LoVo (cell line): ENCODE measurements around the gene CD83.

ENCODE experiments used
- DNase-seq: peaks from one replicate; pipeline ENCODE4 v3.0.0-alpha.2; 2016; ENCODE audit warnings: low spot score

Gene CD83

DNA sequence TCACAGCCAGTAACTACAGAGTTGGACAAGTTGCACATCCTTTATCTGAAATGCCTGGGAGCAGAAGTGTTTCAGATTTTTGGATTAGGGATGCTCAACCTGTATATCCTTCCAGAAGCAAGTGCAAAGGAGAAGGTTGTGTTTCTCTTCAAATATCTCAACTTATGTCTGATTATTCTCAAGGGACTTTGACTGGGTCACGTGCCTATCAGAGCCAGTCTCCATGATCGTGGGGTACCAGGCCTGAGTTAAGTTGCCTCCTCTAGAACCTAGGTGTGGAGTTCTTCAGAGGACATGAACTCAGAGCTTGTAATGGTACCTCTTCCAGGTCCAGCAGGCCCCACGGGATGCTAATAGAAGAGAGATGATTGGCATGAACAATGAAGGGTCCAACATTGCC, 7.8 kb downstream of the CD83 start:
- no peak for DNase-seq

DNA sequence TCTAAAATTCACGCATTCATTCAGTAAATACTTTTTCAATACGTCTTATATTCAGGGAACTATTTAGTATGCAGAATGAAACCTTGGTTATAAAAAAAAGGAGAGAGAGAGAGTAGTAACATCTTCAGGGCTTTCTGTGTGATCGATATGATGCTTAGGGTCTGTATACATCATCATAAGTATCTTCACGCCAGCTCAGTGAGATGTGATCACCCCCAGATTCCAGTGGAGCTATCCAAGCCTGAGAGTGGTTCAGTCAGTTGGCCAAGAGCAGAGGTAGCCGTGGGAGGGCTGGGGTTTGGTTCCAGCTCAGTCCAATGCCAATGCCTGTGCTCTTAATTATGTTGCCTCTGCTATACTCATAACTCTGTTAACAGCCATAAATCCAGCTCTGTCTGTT, 8.6 kb downstream of the CD83 start:
- DNase-seq = no peak

DNA sequence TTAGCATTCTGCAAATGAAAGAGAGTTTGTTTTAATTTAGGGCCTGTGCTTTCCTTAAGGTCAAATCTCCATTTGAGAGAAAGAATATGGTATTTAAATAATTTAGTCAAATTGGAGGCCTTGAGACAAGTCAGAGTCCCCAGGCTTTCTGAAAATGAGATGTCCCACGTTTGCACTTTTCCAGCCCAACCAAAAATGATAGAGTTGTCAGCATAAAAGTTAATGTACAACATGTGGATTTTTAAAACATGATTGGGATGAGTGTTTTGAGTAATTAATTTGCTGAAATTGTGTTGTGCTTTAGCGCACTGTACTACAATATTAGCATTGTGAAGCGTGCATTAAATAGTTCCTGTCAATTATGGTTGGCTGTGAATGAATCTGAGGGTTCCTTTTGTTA, 10.0 kb downstream of the CD83 start:
- no peak for DNase-seq

GRCh38 chr6:14128012-14128411, 10.4 kb downstream of the CD83 start:
- DNase-seq = no peak

DNA sequence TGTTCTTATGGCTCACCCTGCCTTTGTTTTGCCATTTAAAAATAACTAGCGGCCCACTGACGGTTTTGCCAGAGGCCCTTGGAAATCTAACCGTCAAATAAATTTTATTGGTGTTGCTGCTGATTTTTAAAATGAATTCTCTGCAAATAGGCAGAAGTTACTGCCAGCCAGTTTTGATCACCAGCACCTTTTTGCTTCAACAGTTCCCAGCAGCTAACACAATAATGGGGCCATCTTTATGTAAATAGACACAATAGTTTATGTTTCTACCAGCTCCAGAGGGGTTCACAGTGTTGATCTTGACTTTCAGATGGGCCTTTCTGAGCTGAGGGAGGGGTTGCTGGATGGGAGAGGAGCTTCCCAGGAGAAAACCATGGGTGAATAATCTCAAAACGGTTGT, 11.2 kb downstream of the CD83 start:
- DNase-seq = no peak

DNA sequence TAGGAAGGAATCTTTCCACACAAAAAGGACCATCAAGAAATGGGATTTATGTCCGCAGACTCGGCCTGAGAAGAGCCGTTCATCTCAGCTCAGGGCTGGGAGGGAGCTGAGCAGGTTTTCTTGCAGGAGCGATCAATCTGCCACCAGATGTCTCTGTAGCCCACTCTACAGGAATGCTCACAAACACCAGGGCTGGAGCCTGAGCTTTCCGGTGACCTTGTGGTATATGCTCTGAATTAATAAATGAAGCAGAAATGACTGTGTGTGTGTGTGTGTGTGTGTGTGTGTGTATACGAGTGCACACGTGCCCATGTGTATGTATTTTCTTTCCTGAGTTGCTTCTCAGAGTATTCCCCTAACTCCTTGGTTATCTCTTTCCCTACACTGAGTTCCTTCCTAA, 12.0 kb downstream of the CD83 start:
- DNase-seq = no peak

DNA sequence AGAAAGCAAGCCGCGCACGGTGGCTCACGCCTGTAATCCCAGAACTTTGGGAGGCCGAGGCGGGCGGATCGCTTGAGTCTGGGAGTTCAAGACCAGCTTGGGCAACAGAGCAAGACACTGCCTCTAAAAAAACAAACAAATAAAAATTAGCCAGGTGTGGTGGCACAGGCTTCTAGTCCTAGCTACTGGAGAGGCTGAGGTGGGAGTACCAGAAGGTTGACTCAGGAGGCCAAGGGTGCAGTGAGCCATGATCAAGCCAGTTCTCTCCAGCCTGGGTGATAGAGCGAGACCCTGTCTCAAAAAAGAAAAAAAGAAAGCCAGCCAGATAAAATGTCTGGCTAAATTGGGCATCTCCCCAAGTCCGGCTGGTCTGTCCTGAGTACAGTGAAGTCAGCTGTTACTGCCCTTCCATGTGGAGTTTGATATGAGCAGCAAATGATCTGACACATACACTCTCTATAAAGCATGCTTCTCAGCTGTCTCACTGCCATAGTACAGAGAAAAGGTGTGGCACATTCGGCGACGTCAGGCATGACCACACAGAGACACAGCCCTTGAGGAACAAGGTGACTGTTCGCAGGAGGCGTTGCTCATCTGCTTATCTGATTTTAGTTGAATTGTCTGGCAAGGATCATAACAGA, 13.0 kb downstream of the CD83 start:
- DNase-seq = no peak

DNA sequence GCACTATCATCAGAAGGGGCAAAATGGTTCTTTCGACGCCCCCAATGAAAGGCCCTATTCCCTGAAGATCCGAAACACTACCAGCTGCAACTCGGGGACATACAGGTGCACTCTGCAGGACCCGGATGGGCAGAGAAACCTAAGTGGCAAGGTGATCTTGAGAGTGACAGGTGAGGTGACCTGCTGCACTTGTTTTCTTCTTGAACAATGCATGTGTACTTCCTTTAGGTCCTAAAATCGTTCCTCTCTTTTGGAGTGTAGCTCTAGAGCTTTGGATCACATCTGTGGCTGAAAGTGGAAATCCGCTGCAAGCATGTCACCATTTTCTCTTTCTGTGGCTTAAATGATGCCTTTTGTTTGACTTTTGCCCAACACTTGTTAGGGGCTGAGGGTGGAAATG, 14.0 kb downstream of the CD83 start:
- DNase-seq = no peak

DNA sequence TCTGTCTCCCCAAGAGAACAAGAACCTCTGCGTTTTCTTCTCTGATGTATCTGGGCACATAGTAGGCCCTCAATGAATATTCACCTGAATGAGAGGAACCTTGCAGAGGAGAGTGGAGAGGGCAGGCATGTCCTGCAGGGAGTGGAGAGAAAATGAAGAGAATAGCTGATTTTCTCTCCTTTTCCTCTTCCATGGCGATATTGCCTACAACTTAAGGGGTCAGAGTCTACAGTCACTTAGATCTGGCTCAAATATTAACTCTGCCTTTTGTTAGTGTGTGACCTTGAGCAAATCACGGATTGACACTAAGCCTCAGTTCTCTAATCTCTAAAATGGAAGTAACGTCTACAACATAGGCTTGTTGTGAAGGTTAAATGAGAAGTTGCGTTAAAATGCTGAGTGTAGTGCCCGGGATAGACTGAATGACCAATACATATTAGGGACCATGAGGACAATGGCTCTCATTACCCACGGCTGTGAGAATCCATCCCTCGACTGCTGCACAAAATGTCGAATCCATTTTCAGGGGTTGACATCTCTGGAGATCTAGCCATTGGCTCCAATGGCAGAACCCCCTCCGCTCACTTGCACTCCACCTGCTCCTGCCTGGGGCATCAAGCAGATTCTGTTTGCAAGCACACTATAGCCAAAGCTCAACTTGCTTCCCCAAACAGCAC, 14.8 kb downstream of the CD83 start:
- DNase-seq = no peak

- no peak for DNase-seq
These were observed 15.3 kb downstream of the CD83 start for GRCh38 chr6:14132921-14133275.

GRCh38 chr6:14134211-14134910, 16.8 kb downstream of the CD83 start:
- DNase-seq = no peak

DNA sequence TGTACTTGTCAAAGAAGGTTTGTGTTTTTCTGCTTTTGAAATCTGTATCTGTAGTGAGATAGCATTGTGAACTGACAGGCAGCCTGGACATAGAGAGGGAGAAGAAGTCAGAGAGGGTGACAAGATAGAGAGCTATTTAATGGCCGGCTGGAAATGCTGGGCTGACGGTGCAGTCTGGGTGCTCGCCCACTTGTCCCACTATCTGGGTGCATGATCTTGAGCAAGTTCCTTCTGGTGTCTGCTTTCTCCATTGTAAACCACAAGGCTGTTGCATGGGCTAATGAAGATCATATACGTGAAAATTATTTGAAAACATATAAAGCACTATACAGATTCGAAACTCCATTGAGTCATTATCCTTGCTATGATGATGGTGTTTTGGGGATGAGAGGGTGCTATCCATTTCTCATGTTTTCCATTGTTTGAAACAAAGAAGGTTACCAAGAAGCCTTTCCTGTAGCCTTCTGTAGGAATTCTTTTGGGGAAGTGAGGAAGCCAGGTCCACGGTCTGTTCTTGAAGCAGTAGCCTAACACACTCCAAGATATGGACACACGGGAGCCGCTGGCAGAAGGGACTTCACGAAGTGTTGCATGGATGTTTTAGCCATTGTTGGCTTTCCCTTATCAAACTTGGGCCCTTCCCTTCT, 18.4 kb downstream of the CD83 start:
- DNase-seq = no peak

GRCh38 chr6:14138701-14139215, 21.2 kb downstream of the CD83 start:
- DNase-seq = no peak

GRCh38 chr6:14141351-14142062, 23.9 kb downstream of the CD83 start:
- no peak for DNase-seq

- no peak for DNase-seq
These were observed 24.5 kb downstream of the CD83 start for GRCh38 chr6:14142063-14142450.

DNA sequence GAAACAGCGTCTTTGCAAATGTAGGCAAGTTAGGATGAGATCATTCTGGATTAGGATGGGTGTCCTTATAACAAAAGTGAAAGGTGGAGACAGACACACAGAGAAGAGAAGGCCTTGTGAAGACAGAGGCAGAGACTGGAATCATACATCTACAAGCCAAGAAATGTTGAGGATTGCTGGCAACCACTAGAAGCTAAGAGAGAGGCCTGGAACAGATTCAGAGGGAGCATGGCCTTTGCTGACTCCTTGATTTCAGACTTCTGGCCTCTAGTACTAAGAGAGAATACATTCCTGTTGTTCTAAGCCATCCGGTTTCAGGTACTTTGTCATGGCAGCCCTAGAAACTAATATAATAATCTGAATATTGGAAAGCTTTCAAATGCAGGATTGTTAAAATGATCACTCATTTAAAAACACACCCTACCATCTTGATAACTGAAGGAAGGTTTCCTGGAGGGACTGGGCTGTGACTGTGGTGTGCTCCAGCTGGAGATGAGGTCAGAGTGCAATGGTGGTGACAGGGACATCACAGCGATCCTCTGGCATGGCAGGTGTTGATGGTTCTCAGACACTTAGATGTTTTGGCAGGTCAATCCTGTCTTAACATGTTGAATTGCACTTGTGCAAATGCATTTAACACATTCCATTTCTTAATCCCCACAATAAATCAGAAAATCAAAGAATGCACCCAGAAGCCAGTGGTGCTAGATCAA, 25.1 kb downstream of the CD83 start:
- DNase-seq = no peak

DNA sequence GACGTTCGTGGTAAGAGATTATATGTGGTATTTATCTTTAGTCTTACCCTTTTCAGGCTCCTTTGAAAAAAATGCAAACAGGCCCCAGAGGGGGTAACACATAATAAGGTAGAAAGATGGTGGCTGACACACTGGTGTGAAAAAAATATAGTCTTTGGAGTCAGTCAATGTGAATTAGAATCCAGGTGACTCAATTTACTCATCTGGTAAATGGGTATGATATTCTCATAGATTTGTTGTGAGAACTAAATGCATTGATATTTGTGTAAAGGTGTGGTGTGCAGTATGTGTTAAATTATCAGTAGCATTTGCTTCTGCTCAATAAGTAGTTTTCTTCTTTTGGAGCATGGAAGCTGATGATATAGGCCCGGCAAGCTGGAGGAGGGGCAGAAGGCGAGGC, 25.7 kb downstream of the CD83 start:
- DNase-seq = no peak

GRCh38 chr6:14144678-14145113, 27.1 kb downstream of the CD83 start:
- DNase-seq = peak; percentile 56

DNA sequence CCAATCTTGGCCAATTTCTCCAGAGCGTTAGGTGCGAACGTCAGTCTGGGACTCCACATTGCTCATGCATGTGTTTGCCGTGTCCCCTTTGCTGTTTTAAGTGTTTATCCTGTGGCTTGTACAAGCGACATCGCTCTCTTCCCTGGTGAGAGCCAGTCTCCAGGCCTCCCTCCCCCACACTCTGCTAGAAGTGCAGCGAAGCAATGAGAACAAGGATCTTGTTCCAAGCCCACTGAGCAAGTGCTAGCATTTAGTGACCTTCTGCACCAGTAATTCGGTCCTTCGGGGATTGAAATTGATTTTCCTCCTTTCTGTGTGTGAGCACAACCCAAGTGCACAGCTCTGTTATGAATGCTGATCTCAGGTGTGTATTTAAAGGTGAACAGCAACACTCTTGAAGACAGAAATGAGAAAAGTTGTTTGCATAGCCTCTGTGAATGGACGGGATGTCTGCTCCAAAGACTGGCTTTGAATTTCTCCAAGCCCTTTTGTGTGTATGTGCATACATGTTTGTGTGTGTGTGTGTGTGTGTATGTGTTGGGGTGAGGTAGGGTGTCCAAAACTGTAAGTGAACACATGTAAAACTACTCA, 29.0 kb downstream of the CD83 start:
- DNase-seq = no peak

DNA sequence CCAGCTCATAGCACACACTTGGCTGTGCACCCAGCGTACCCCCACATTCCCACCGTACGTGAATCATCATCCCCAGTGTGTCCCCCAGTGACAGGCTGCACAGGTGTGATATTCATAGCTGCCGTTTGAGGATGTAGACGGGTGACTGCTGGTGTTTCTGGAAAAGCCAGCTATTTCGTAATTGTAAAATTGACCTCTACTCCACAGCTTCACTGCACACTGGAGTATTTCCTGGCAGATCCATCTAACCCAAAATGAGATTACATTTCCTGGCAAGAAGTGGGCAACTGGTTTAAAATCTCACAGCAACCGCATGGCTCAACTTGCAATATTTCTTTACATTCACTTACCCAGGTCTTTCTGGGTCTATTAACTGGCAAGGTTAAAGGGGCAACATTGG, 30.3 kb downstream of the CD83 start:
- no peak for DNase-seq

GRCh38 chr6:14148471-14148870, 30.9 kb downstream of the CD83 start:
- no peak for DNase-seq
